ENCODE measurements around the gene WDR89. TPM values are rescaled to one million over a fixed set of nuclear protein-coding genes. Genes with fewer than 3 reads are reported as not detected.

Gene WDR89
- total RNA-seq, 1 experiment from 2014 or later, result 19.7 TPM

DNA sequence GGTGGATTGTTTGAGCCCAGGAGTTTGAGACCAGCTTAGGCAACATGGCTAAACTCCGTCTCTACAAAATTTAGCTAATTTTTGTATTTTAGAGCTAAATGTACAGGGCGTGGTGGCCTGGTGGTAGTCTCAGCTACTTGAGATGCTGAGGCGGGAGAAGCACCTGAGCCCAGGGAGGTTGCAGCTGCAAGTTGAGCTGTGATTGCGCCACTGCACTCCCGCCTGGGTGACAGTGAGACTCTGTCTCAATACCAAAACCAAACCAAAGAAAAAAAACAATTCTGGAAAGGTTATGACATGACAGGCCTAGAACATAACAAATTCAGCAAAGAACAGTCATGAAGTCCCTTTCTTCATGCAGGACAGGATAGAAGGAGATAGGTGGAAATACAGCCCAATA is 25.7 kb downstream of the WDR89 start:
- intact Hi-C loops (cut with micrococcal nuclease; ENCODE audit: unreplicated experiment), result no loop called here
- H3K4me3 Mint-ChIP-seq (ENCODE audit: low read depth, unreplicated experiment), result no peak overlapping the region
- H3K4me1 Mint-ChIP-seq (ENCODE audit: low read depth, unreplicated experiment), result no peaks in the 10 kb centered on the region
- no peaks in the 10 kb centered on the region for H3K27me3 Mint-ChIP-seq (ENCODE audit: unreplicated experiment)
- CTCF ChIA-PET, result interaction anchor here (0.6 kb wide), 1 partner anchor 153 kb away, joined by 5 read pairs; no protein-coding TSS in a partner anchor
- TF ChIP-seq, protein P1, sequence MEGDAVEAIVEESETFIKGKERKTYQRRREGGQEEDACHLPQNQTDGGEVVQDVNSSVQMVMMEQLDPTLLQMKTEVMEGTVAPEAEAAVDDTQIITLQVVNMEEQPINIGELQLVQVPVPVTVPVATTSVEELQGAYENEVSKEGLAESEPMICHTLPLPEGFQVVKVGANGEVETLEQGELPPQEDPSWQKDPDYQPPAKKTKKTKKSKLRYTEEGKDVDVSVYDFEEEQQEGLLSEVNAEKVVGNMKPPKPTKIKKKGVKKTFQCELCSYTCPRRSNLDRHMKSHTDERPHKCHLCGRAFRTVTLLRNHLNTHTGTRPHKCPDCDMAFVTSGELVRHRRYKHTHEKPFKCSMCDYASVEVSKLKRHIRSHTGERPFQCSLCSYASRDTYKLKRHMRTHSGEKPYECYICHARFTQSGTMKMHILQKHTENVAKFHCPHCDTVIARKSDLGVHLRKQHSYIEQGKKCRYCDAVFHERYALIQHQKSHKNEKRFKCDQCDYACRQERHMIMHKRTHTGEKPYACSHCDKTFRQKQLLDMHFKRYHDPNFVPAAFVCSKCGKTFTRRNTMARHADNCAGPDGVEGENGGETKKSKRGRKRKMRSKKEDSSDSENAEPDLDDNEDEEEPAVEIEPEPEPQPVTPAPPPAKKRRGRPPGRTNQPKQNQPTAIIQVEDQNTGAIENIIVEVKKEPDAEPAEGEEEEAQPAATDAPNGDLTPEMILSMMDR (IDR thresholded peaks at IDR 0.05; ENCODE audit: unreplicated experiment), result no peak
- peaks cover 10% of the 10 kb centered on the region for H3K36me3 Mint-ChIP-seq (ENCODE audit: insufficient read depth, unreplicated experiment)
- no peak for DNase-seq
- no TSS peak for BruUV-seq (replicated peaks)
- no peak overlapping the region for H3K27ac Mint-ChIP-seq (ENCODE audit: unreplicated experiment)
- no peaks in the 10 kb centered on the region for H3K9me3 Mint-ChIP-seq (ENCODE audit: low read depth, unreplicated experiment)

DNA sequence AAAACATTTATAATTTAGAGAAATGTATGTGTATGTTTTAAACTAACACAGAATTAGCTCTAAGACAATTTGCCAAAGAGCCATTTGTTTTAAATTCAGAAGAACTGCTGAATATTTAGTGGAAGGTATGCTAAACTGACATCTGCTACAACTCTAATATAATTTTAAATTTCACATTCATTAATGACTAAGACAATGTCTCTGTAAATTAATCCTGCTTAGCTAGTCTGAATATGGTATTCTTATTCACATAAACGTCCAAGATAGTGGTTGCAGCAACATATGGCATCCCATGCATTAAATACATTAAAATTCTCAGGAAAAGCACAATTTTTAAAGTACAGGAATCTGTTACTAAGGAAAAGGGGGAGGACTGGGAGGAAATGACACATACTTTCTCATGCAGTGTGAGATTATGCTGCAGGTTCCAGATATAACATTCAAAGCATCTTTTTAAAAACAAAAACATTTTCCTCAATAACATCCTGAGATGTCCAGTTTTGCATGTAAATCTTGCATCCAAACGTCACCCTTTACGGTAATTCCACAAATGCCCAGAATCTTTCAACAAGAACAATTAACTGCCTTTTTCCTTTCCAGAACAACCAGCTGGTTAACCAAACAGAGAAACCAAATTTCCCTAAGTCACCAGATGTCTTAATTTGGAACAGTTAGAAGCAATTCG is 26.9 kb downstream of the WDR89 start:
- TF ChIP-seq, protein P1 (IDR thresholded peaks at IDR 0.05; ENCODE audit: unreplicated experiment), result no peak
- no TSS peak for BruUV-seq (replicated peaks)
- H3K27ac Mint-ChIP-seq (ENCODE audit: unreplicated experiment), result no peak overlapping the region
- peaks cover 10% of the 10 kb centered on the region for H3K36me3 Mint-ChIP-seq (ENCODE audit: insufficient read depth, unreplicated experiment)
- intact Hi-C loops (cut with micrococcal nuclease; ENCODE audit: unreplicated experiment), result no loop called here
- H3K9me3 Mint-ChIP-seq (ENCODE audit: low read depth, unreplicated experiment), result no peaks in the 10 kb centered on the region
- no peaks in the 10 kb centered on the region for H3K27me3 Mint-ChIP-seq (ENCODE audit: unreplicated experiment)
- H3K4me1 Mint-ChIP-seq (ENCODE audit: low read depth, unreplicated experiment), result no peaks in the 10 kb centered on the region
- no peak for DNase-seq
- CTCF ChIA-PET, result interaction anchor here (0.6 kb wide), 1 partner anchor 64 kb away, joined by 3 read pairs; no protein-coding TSS in a partner anchor
- H3K4me3 Mint-ChIP-seq (ENCODE audit: low read depth, unreplicated experiment), result no peak overlapping the region

DNA sequence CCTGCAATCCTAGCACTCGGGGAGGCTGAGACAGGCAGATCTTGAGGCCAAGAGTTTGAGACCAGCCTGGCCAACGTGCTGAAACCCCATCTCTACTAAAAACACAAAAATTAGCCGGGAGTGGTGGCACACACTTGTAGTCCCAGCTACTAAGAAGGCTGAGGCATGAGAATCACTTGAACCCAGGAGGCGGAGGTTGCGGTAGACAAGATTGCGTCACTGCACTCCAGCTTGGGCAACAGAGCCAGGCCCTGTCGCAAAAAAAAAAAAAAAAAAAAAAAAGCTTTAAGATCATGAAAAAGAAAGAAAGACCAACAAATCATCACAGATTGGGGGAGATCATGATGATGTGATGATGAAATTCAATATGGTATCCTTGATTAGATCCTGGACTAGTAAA is 30.6 kb downstream of the WDR89 start:
- TF ChIP-seq, protein P1 (IDR thresholded peaks at IDR 0.05; ENCODE audit: unreplicated experiment), result no peak
- Mint-ChIP-seq H3K4me1 (ENCODE audit: low read depth, unreplicated experiment) (no peaks in the 10 kb centered on the region), H3K27ac (ENCODE audit: unreplicated experiment) (no peak overlapping the region), H3K9me3 (ENCODE audit: low read depth, unreplicated experiment) (no peaks in the 10 kb centered on the region), H3K4me3 (ENCODE audit: low read depth, unreplicated experiment) (no peak overlapping the region), H3K36me3 (ENCODE audit: insufficient read depth, unreplicated experiment) (peaks cover 11% of the 10 kb centered on the region), H3K27me3 (ENCODE audit: unreplicated experiment) (no peaks in the 10 kb centered on the region)
- intact Hi-C loops (cut with micrococcal nuclease; ENCODE audit: unreplicated experiment), result no loop called here
- CTCF ChIA-PET, result interaction anchor here (0.7 kb wide), 1 partner anchor 11 kb away, joined by 3 read pairs; no protein-coding TSS in a partner anchor
- BruUV-seq (replicated peaks), result no TSS peak
- DNase-seq, result no peak

DNA sequence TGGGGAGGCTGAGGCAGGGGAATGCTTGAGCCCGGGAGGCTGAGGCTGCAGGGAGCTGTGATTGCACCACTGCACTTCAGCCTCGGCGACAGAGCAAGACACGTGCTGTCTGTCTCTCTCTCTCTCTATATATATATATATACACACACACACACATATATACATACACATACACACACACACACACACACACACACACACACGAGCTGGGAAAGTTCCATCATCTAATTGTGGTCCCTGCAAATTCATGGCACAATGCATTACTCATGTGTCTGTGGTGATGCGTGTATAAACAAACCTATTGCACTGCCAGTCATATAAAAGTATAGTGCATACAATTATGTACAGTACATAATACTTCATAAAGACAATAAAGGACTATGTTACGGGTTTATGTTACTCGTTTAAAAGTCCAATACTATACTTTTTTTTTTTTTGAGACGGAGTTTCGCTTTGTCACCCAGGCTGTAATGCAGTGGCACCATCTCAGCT is 36.6 kb downstream of the WDR89 start:
- DNase-seq, result no peak
- Mint-ChIP-seq H3K27ac (ENCODE audit: unreplicated experiment) (no peak overlapping the region), H3K36me3 (ENCODE audit: insufficient read depth, unreplicated experiment) (peaks cover 19% of the 10 kb centered on the region), H3K9me3 (ENCODE audit: low read depth, unreplicated experiment) (no peaks in the 10 kb centered on the region), H3K4me3 (ENCODE audit: low read depth, unreplicated experiment) (no peak overlapping the region), H3K27me3 (ENCODE audit: unreplicated experiment) (no peaks in the 10 kb centered on the region), H3K4me1 (ENCODE audit: low read depth, unreplicated experiment) (no peaks in the 10 kb centered on the region)
- no TSS peak for BruUV-seq (replicated peaks)
- intact Hi-C loops (cut with micrococcal nuclease; ENCODE audit: unreplicated experiment), result no loop called here
- CTCF ChIA-PET, result no interaction called here
- TF ChIP-seq, protein P1 (IDR thresholded peaks at IDR 0.05; ENCODE audit: unreplicated experiment), result no peak
